Endothelial cell (in vitro differentiated cells): ENCODE data around the gene PMEL. TPM values are rescaled to one million over a fixed set of nuclear protein-coding genes. Genes with fewer than 3 reads are reported as not detected.

Experiments
- DNase-seq: peaks from one replicate; pipeline ENCODE4 v3.0.0; 2021; ENCODE audit warnings: low spot score
- H3K27ac Mint-ChIP-seq: one replicate; pipeline ENCODE4 v1.8.0; 2021; ENCODE audit warnings: mixed read lengths, inconsistent platforms; ENCODE audit not compliant: unreplicated experiment
- H3K27me3 Mint-ChIP-seq: one replicate; pipeline ENCODE4 v1.8.0; 2021; ENCODE audit warnings: mild to moderate bottlenecking, moderate library complexity, mixed read lengths, inconsistent platforms; ENCODE audit not compliant: unreplicated experiment
- H3K36me3 Mint-ChIP-seq: one replicate; pipeline ENCODE4 v1.8.0; 2021; ENCODE audit warnings: mild to moderate bottlenecking, low read depth, mixed read lengths, inconsistent platforms; ENCODE audit not compliant: unreplicated experiment
- H3K4me1 Mint-ChIP-seq: one replicate; pipeline ENCODE4 v1.8.0; 2021; ENCODE audit warnings: mild to moderate bottlenecking, mixed read lengths, inconsistent platforms; ENCODE audit not compliant: unreplicated experiment
- H3K4me3 Mint-ChIP-seq: one replicate; pipeline ENCODE4 v1.8.0; 2021; ENCODE audit warnings: mild to moderate bottlenecking, mixed read lengths, inconsistent platforms; ENCODE audit not compliant: unreplicated experiment
- H3K9me3 Mint-ChIP-seq: one replicate; pipeline ENCODE4 v1.8.0; 2021; ENCODE audit warnings: mixed read lengths, inconsistent platforms; ENCODE audit not compliant: unreplicated experiment
- total RNA-seq: library from RNA; stranded (reverse); fragmentation: NEBNext Ultra II Directional; extraction: Animal tissue kit (Norgen Biotek cat#: 25700); gene quantifications from one replicate; pipeline ENCODE4 v1.2.1, GENCODE V29; 2021; ENCODE audit not compliant: unreplicated experiment
- TF ChIP-seq, protein P1 (sequence below): fragments of 200-600 bp; sonication (generic); IDR thresholded peaks from one replicate; pipeline ENCODE4 v1.5.0; 2021; ENCODE audit warnings: antibody characterized with exemption; ENCODE audit not compliant: unreplicated experiment

The PMEL gene
- total RNA-seq, 1 donor from 2014 or later: 136 TPM

DNA sequence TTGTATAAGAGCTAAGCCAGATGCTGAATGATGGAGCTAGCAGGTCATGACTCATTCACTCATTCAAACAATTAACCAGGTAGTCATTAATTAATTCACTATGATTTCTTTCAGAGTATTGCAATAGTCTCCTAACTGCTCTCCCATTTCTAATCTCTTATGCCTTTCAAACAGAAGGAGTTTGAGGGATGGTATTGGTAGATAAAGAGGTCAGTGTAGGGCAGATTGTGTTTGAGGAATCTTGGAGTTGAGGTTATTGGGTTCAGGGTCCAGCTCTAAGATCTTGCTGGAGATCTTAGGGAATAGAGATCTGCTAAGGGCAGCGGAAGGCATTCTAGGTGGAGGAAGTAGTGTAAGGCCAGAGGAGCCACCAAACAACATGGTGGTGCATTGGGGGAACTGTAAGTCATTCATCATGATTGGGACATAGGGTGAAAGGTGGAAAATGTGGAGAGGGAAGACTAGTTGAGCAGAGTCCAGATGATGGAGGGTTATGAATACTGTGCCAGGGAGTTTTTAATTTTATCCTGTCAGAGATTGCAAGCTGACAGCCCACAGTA, 23.2 kb downstream of the PMEL start:
- Mint-ChIP-seq H3K4me3 (no peak overlapping the region), H3K27ac (no peak overlapping the region), H3K4me1 (peaks cover 9% of the 10 kb centered on the region), H3K27me3 (peaks cover 9% of the 10 kb centered on the region), H3K9me3 (no peaks in the 10 kb centered on the region), H3K36me3 (peaks cover 44% of the 10 kb centered on the region)
- TF ChIP-seq, protein P1, sequence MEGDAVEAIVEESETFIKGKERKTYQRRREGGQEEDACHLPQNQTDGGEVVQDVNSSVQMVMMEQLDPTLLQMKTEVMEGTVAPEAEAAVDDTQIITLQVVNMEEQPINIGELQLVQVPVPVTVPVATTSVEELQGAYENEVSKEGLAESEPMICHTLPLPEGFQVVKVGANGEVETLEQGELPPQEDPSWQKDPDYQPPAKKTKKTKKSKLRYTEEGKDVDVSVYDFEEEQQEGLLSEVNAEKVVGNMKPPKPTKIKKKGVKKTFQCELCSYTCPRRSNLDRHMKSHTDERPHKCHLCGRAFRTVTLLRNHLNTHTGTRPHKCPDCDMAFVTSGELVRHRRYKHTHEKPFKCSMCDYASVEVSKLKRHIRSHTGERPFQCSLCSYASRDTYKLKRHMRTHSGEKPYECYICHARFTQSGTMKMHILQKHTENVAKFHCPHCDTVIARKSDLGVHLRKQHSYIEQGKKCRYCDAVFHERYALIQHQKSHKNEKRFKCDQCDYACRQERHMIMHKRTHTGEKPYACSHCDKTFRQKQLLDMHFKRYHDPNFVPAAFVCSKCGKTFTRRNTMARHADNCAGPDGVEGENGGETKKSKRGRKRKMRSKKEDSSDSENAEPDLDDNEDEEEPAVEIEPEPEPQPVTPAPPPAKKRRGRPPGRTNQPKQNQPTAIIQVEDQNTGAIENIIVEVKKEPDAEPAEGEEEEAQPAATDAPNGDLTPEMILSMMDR: no peak
- DNase-seq: no peak

DNA sequence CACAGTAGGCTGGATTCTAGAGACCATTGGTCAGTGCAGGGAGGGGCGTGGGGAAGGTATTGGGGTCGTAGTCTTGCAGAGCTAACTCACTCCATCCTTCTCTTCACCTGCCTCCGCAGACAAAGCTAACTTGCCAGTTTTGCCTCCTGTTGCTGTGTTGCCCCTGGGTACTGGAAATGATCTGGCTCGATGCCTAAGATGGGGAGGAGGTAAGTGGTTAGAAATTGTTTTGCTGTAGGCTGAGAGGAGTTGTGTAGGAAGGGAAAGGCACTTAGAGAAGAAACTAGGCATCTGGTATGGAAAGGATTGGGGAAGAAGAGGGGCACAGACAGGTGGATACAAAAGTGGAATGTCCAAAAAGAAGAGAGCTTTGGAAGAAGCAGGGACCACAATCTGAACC, 23.8 kb downstream of the PMEL start:
- Mint-ChIP-seq H3K36me3 (peaks cover 44% of the 10 kb centered on the region), H3K4me3 (peak overlapping the region; percentile 34), H3K9me3 (no peaks in the 10 kb centered on the region), H3K4me1 (peaks cover 10% of the 10 kb centered on the region), H3K27me3 (peaks cover 9% of the 10 kb centered on the region), H3K27ac (no peak overlapping the region)
- no peak for DNase-seq
- TF ChIP-seq, protein P1: no peak

DNA sequence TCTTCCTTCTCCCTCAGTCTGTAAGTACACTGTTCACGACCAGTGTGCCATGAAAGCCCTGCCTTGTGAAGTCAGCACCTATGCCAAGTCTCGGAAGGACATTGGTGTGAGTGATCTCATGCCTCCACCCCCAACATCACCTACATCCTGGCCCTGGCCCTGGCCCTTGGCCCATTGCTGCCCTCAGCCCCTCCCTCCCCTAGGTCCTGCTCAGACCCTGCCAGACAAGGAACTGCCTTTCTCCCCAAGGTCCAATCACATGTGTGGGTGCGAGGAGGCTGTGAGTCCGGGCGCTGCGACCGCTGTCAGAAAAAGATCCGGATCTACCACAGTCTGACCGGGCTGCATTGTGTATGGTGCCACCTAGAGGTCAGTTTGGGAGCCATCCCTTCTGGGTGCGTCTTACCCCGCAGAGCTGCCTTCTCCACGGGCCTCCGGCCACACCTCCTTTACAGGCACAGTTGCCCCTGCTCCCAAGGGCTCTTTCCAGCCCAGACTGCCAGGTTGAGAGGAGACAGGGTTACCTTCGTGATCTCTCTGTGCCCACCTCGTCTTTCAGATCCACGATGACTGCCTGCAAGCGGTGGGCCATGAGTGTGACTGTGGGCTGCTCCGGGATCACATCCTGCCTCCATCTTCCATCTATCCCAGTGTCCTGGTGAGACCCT, 25.6 kb downstream of the PMEL start:
- DNase-seq: peak; percentile 88
- peaks cover 18% of the 10 kb centered on the region for H3K4me1 Mint-ChIP-seq
- H3K27me3 Mint-ChIP-seq: peaks cover 14% of the 10 kb centered on the region

DNA sequence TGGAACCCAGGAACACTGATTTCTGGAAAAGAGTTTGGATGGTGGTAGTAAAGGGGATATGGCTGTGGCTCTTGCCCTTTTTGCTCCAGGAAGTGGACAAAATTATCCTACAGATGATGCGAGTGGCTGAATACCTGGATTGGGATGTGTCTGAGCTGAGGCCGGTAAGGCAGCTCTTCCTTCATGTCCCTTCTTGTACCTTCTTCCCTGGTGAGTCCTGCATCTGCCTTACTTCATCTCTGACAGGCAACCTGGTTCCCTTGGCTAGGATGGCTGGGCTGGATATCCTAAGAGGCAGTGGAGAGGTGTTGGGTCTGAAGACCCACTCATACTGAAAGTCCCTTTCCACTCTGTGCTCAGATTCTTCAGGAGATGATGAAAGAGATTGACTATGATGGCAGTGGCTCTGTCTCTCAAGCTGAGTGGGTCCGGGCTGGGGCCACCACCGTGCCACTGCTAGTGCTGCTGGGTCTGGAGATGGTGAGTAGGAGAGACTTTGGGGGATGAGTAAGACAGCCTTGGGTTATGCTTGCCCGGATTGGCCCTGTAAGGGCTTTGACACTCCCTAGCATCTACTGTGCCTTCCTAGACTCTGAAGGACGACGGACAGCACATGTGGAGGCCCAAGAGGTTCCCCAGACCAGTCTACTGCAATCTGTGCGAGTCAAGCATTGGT, 26.9 kb downstream of the PMEL start:
- peaks cover 18% of the 10 kb centered on the region for H3K27me3 Mint-ChIP-seq
- H3K36me3 Mint-ChIP-seq: peaks cover 32% of the 10 kb centered on the region
- no peaks in the 10 kb centered on the region for H3K9me3 Mint-ChIP-seq
- peaks cover 18% of the 10 kb centered on the region for H3K4me1 Mint-ChIP-seq
- TF ChIP-seq, protein P1: no peak
- DNase-seq: no peak
- H3K27ac Mint-ChIP-seq: no peak overlapping the region
- H3K4me3 Mint-ChIP-seq: no peak overlapping the region

More for the DNA sequence above, 25.6 kb downstream of the PMEL start:
- H3K4me3 Mint-ChIP-seq: peak overlapping the region; percentile 63
- peaks cover 40% of the 10 kb centered on the region for H3K36me3 Mint-ChIP-seq
- TF ChIP-seq, protein P1: peak; percentile 75
- no peaks in the 10 kb centered on the region for H3K9me3 Mint-ChIP-seq
- no peak overlapping the region for H3K27ac Mint-ChIP-seq

DNA sequence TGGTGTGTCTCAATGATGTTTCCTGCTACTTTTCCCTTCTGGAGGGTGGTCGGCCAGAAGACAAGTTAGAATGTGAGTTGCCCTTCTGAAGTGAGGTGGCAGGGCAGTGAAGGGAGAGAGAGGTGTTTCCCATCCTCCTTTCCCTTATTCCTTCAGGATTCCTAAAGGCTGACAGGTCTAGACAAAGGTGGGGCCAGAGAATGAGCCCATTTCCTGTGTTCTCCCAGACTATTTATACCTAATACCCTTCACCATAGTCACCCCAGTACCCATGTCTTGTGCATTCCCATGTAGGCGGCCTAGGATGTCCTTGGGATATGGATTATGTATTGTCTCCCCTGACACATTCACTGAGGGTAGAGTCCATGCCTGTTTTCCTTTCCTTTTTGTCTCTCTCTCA, 27.9 kb downstream of the PMEL start:
- Mint-ChIP-seq H3K4me3 (peak overlapping the region; percentile 58), H3K27me3 (peaks cover 16% of the 10 kb centered on the region), H3K27ac (no peak overlapping the region), H3K4me1 (peaks cover 18% of the 10 kb centered on the region), H3K9me3 (no peaks in the 10 kb centered on the region), H3K36me3 (peaks cover 32% of the 10 kb centered on the region)
- DNase-seq: no peak
- TF ChIP-seq, protein P1: no peak
